Measurements from ENCODE around the gene ZC3H12A.

The ZC3H12A gene

DNA sequence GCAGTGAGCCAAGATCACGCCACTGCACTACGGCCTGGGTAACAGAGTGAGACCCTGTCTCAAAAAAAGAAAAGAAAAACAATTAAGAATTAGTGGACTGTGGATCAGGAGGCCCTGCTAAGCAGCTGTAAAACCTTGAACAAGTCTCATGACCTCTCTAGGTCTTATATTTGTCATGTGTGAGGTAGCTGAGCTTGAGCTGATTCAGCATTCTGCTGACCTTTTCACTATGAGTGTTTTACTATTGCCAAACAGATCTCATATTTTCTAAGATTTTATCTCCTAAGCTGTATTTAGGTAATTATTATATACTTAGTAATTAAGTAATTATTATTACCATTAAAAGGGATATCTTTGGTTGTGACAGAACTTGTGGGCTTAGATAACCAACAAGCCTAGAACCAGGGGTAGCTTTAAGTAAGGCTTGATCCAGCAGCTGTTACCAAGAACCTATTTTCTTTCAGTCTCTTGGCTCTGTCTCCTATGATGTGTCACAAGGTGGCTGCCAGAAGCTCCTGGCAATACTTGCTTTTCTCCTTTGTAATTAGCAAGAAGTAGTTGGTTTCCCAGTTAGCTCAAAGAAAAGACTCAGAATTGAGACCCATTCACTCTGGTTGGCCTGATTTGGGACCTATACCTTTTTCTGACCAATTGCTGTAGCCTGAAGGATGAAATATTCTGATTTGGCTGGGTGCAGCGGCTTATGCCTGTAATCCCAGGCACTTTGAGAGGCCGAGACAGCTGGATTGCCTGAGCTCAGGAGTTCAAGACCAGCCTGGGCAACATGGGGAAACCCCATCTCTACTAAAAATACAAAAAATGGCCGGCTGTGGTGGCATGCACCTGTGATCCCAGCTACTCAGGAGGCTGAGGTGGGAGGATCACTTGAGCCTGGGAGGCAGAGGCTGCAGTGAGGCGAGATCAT, 8.5 kb upstream of the ZC3H12A start:
- Histone ChIP-seq H3K9me3 (no peaks in the 10 kb centered on the region), H3K4me3 (no peak overlapping the region), H3K4me1 (no peaks in the 10 kb centered on the region), H3K36me3 (replicated peaks) (no peaks in the 10 kb centered on the region), H3K27me3 (ENCODE audit: low read depth) (no peaks in the 10 kb centered on the region)
- no peak for DNase-seq (ENCODE audit: low spot score in 2 of 2)
- in situ Hi-C loops (cut with MboI; ENCODE audit: low sequenced_read_pairs), result no loop called here

DNA sequence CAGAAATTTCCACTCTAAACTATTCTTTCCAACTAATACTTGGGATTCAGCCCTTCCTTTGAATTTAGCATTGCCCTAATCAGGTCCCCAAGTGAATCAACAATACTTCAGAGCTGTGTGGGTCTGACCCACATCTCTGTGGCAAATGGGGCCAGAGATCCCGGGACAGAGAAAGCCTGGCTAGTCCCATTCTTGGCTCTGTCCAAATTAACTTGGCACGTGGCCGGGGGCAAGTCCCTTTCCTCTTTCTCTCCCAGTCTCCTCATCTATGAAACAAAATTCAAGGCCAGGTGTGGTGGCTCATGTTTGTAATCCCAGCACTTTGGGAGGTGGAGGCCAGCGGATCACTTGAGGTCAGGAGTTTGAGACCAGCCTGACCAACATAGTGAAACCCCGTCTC, 6.3 kb upstream of the ZC3H12A start:
- Histone ChIP-seq H3K27me3 (ENCODE audit: low read depth) (no peaks in the 10 kb centered on the region), H3K4me3 (no peak overlapping the region), H3K4me1 (no peaks in the 10 kb centered on the region), H3K36me3 (replicated peaks) (no peaks in the 10 kb centered on the region), H3K9me3 (no peaks in the 10 kb centered on the region)
- no peak for DNase-seq (ENCODE audit: low spot score in 2 of 2)
- in situ Hi-C loops (cut with MboI; ENCODE audit: low sequenced_read_pairs), result no loop called here

DNA sequence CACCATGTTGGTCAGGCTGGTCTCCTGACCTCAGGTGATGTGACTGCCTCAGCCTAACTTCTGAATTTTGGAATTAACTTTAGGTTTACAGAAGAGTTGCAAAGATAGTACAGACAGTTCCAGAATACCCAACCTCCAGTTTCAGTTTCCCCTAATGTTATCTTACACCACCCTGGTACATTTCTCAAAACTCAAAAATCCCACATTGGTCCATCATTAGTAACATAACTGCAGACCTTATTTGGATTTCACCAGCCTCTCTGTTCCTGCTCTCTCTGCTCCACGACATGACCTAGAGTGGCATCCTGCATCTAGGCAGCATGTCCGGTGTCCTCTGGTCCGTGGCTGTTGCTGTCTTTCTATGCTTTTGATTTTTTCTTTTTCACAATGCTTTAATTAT, 5.0 kb upstream of the ZC3H12A start:
- H3K9me3 ChIP-seq, result no peaks in the 10 kb centered on the region
- no peaks in the 10 kb centered on the region for H3K27me3 ChIP-seq (ENCODE audit: low read depth)
- in situ Hi-C loops (cut with MboI; ENCODE audit: low sequenced_read_pairs), result no loop called here
- no peaks in the 10 kb centered on the region for H3K36me3 ChIP-seq (replicated peaks)
- DNase-seq (ENCODE audit: low spot score in 2 of 2), result no peak
- no peak overlapping the region for H3K4me3 ChIP-seq
- H3K4me1 ChIP-seq, result peaks cover 4% of the 10 kb centered on the region

DNA sequence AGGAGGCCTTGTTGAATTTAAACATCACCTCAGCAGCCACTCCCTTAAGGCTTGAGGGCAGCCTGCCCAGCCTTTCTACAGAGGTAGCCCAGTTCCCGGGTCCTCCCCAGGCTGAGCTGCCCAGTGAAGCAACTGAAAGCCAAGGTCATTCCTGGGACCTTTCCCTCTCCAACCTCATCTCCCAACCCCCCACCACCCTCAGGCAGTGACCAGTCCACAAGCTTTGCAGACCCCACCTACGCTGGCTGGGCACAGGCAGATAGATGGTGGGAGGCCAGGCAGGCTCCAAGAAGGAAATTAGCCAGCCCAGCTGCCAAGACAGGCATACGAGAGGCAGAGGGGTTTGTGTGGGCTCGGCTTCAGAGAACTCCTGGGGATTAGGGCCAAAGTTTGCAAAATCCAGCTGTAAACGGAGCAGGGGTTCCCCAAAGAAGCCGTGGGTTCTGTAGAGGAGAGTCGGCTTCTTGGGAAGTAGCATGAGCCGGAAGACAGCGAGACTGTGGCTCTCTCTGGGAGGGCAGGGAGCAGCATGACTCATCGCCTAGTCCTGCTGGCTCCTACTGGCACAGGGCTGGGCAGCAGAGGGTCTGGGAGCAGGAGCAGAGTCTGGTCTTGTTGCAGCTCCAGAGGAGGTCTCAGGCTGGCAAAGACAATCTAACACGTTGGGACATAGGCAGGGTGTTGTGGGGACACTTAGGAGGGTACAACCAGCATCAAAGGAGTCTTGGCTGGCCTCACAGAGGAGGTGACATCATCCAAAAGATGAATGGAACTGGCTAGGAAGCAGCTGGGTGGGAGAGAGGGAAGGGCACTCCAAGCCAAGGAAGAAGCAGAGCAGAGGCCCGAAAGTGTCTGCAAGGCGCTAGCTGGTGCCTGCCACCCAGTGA, 2.8 kb upstream of the ZC3H12A start:
- in situ Hi-C loops (cut with MboI; ENCODE audit: low sequenced_read_pairs), result no loop called here
- no peak for DNase-seq (ENCODE audit: low spot score in 2 of 2)
- Histone ChIP-seq H3K36me3 (replicated peaks) (peaks cover 10% of the 10 kb centered on the region), H3K27me3 (ENCODE audit: low read depth) (no peaks in the 10 kb centered on the region), H3K4me1 (peaks cover 14% of the 10 kb centered on the region), H3K4me3 (no peak overlapping the region), H3K9me3 (no peaks in the 10 kb centered on the region)

DNA sequence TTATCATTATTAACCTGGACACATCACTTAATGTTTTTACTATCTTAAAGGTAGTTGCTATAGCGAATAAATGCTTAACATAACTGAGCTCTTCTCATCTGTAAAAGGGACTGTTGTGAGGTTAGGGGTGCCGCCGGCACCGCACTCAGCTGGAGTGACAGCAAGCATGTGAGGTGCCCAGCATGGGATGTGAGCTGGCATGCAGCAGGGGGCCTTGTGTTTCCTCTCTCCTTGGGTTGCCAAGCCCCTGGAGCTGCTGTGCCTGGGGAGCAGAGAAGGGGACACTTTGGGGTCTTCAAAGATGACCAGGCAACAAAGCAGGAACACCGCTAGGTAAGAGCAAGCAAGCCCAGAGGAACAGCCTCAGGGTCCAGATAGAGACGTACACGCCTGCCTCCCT, 2.1 kb upstream of the ZC3H12A start:
- no peak for DNase-seq (ENCODE audit: low spot score in 2 of 2)
- Histone ChIP-seq H3K9me3 (no peaks in the 10 kb centered on the region), H3K27me3 (ENCODE audit: low read depth) (no peaks in the 10 kb centered on the region), H3K4me1 (peaks cover 19% of the 10 kb centered on the region), H3K36me3 (replicated peaks) (peaks cover 16% of the 10 kb centered on the region), H3K4me3 (no peak overlapping the region)
- in situ Hi-C loops (cut with MboI; ENCODE audit: low sequenced_read_pairs), result no loop called here

DNA sequence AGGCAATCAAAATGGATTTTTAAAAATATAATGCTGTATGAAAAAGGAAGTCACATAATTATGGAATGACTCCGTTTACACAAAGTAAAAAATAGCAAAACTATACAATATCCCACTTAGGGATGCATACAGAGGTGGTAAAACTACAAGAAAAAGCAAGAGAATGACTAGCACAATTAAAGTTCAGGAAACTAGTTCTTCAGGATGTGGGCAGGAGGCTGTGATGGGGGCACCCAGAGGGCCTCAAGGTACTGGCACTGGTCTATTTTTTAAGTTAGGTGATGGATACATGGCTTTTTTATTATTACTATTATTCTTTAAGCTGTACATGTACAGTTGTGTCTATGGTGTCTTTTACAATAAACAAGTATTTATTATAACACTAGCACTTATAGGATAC, 1.4 kb upstream of the ZC3H12A start:
- H3K4me3 ChIP-seq, result no peak overlapping the region
- H3K4me1 ChIP-seq, result peaks cover 19% of the 10 kb centered on the region
- no peak for DNase-seq (ENCODE audit: low spot score in 2 of 2)
- no peaks in the 10 kb centered on the region for H3K27me3 ChIP-seq (ENCODE audit: low read depth)
- H3K9me3 ChIP-seq, result no peaks in the 10 kb centered on the region
- in situ Hi-C loops (cut with MboI; ENCODE audit: low sequenced_read_pairs), result no loop called here
- H3K36me3 ChIP-seq (replicated peaks), result peaks cover 23% of the 10 kb centered on the region

DNA sequence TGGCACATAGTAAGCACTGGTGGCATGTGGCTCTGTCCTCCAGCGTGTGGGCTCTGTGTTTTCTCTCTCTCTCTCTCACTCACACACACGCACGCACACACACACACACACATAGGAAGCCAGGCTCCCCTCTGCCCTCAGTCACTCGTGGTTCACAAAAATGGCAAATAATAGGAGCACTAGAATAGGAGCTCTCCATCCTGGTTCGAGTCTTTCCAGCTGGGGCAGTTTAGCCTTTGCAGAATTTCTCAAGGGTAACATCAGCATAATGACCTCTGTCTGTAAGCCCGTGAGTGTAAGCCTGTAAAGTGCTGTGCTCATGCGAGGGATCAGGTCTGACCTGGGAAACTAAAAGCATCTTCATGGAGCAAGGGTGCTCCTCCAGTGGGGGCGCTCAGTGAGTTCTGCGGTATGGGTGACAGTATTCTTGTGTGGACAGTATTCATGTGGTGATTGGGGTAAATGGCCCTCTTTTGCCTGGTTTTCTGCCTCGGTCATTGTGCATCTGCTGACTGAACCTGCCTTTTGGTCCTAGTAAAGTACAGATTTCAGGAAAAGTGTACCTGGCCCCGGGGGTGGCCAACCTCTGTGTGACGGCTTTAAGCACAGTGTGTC, 842 bp upstream of the ZC3H12A start:
- in situ Hi-C loops (cut with MboI; ENCODE audit: low sequenced_read_pairs), result no loop called here
- Histone ChIP-seq H3K4me3 (peak overlapping the region; percentile 71), H3K27me3 (ENCODE audit: low read depth) (no peaks in the 10 kb centered on the region), H3K9me3 (no peaks in the 10 kb centered on the region), H3K36me3 (replicated peaks) (peaks cover 28% of the 10 kb centered on the region), H3K4me1 (peaks cover 19% of the 10 kb centered on the region)
- no peak for DNase-seq (ENCODE audit: low spot score in 2 of 2)

GRCh38 chr1:37474697-37475379, 458 bp downstream of the ZC3H12A start:
- H3K36me3 ChIP-seq (replicated peaks), result peaks cover 36% of the 10 kb centered on the region
- peaks cover 19% of the 10 kb centered on the region for H3K4me1 ChIP-seq
- peak overlapping the region; percentile 71 for H3K4me3 ChIP-seq
- H3K27me3 ChIP-seq (ENCODE audit: low read depth), result no peaks in the 10 kb centered on the region
- H3K9me3 ChIP-seq, result no peaks in the 10 kb centered on the region
- in situ Hi-C loops (cut with MboI; ENCODE audit: low sequenced_read_pairs), result no loop called here
- DNase-seq (ENCODE audit: low spot score in 2 of 2), result no peak

- Histone ChIP-seq H3K4me1 (peaks cover 19% of the 10 kb centered on the region), H3K4me3 (peak overlapping the region; percentile 71), H3K9me3 (no peaks in the 10 kb centered on the region), H3K36me3 (replicated peaks) (peaks cover 43% of the 10 kb centered on the region), H3K27me3 (ENCODE audit: low read depth) (no peaks in the 10 kb centered on the region)
- in situ Hi-C loops (cut with MboI; ENCODE audit: low sequenced_read_pairs), result no loop called here
- DNase-seq (ENCODE audit: low spot score in 2 of 2), result no peak
These were observed 1.2 kb downstream of the ZC3H12A start for GRCh38 chr1:37475380-37476086.

- H3K27me3 ChIP-seq (ENCODE audit: low read depth), result no peaks in the 10 kb centered on the region
- H3K36me3 ChIP-seq (replicated peaks), result peaks cover 48% of the 10 kb centered on the region
- H3K4me1 ChIP-seq, result peaks cover 19% of the 10 kb centered on the region
- in situ Hi-C loops (cut with MboI; ENCODE audit: low sequenced_read_pairs), result no loop called here
- peak overlapping the region; percentile 71 for H3K4me3 ChIP-seq
- DNase-seq (ENCODE audit: low spot score in 2 of 2), result no peak
- H3K9me3 ChIP-seq, result no peaks in the 10 kb centered on the region
These were observed 1.7 kb downstream of the ZC3H12A start for GRCh38 chr1:37476087-37476452.

DNA sequence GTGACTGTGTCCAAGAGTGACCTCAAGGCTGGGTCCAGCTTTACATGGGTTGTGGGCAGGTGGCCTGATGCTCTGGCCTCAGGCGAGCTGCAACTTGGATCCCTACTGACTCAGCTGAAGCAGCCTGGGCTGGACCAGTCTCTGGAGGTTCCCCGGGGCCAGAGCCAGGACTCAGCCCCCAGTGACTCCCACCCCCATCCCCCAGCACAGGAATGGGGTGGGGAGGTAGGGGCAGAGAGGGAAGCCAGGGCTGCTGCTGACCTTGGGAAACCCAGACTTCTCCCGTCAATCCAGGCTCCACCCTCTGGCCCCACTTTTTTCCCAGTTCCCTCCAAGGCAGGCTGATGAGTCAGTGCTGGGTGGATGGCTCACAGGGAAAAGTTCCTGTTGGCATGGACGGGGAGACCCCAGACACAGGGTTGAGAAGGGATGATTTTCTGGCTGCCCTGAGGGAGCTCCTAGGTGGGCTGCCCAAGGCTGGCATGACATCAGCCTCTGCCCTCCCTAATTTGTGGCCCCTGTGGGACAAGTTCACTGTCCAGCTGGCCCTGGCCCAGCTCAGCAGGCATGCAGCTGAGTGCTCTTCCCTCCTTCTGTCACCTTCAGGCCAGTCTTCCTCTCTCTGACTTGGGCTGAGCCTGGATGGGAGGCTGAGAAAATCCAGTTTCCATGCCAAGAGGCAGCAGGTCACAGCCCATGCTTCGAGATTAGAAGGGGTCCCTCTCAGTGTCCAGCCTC, 2.2 kb downstream of the ZC3H12A start:
- peaks cover 54% of the 10 kb centered on the region for H3K36me3 ChIP-seq (replicated peaks)
- no peak for DNase-seq (ENCODE audit: low spot score in 2 of 2)
- H3K27me3 ChIP-seq (ENCODE audit: low read depth), result no peaks in the 10 kb centered on the region
- peak overlapping the region; percentile 71; the same call in 1 of the 2 replicates for H3K4me3 ChIP-seq
- peaks cover 19% of the 10 kb centered on the region for H3K4me1 ChIP-seq
- no peaks in the 10 kb centered on the region for H3K9me3 ChIP-seq
- in situ Hi-C loops (cut with MboI; ENCODE audit: low sequenced_read_pairs), result no loop called here

- Histone ChIP-seq H3K4me1 (peaks cover 19% of the 10 kb centered on the region), H3K9me3 (no peaks in the 10 kb centered on the region), H3K4me3 (no peak overlapping the region), H3K27me3 (ENCODE audit: low read depth) (no peaks in the 10 kb centered on the region), H3K36me3 (replicated peaks) (peaks cover 61% of the 10 kb centered on the region)
- in situ Hi-C loops (cut with MboI; ENCODE audit: low sequenced_read_pairs), result no loop called here
- DNase-seq (ENCODE audit: low spot score in 2 of 2), result no peak
These were observed 3.0 kb downstream of the ZC3H12A start for GRCh38 chr1:37477198-37477931.

Measured in HAP-1 (cell line).